Measurements from ENCODE around the gene UBR4.
"Not testable (repeated sequence)": the region's sequence is repeated elsewhere in the genome, so short reads cannot be mapped to it uniquely, and the experiment has no call there.

The UBR4 gene

DNA sequence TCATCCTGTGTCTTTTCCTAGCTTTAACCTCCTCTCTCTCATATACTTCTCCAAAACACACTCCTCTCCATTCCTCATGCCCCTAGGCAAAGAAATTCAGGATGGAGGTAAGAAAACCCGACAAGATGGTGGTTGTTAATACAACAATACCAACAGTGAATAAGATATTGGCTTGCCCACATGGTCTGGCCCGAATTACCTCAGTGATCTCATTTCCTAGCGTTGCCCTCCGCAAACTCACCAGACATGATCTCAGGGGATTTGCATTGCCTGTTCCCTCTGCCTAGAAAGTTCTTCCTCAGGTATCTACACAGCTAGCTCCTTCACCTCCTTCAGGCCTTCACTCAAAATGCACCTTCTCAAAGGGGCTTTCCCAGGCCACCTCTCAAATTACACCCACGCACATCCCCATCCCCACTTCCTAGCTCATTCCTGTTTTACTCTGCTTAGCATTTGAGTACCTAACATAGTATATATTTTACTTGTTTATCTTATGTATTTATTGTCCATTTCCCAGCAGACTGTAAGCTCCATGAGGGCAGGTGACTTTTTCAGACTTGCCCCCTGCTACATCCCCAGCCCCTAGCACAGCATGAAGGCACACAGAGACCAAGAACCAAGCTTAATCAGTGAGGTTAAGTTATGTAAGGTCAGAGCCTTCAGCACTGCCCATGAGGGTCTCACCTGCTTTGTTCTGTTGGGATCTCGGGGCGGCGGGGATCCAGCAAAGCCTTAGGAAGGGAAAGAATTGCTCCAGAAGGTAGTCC, 10.2 kb upstream of the UBR4 start:
- DNase-seq (ENCODE audit: low read depth) = no peak

GRCh38 chr1:19219451-19219850, 9.4 kb upstream of the UBR4 start:
- no peak for DNase-seq (ENCODE audit: low read depth)

DNA sequence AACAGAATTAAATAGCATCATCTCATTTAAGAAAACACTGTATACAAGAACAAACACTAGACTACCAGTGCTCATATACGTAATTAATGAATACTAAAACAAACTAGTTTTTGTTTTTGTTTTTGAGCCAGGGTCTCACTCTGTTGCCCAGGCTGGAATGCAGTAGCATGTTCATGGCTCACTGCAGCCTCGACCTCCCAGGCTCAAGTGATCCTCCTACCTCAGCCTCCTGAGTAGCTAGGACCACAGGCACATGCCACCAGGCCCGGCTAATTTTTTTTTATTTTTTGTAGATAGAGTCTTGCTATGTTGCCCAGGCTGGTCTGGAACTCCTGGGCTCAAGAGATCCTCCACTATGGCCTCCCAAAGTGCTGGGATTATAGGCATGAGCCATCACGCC, 6.5 kb upstream of the UBR4 start:
- DNase-seq (ENCODE audit: low read depth) = not testable (repeated sequence)

DNA sequence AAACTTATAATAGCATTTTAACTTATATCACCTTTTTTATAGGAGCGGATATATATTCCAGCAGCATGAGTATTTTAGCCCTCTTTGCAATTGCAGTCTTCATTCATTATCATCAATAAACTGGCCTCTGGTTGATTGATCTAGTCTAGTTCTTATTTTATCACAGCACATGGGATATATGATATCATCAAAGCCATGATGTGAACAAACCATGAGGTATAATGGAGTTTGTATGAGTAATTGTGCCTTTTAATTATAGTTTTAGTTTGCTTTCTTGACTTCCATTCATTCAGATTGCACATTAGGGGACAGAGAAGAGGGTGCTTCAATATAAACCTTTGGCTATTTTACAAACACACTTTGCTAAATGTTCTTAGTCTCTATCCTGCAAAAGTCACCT, 3.5 kb upstream of the UBR4 start:
- DNase-seq (ENCODE audit: low read depth) = no peak

DNA sequence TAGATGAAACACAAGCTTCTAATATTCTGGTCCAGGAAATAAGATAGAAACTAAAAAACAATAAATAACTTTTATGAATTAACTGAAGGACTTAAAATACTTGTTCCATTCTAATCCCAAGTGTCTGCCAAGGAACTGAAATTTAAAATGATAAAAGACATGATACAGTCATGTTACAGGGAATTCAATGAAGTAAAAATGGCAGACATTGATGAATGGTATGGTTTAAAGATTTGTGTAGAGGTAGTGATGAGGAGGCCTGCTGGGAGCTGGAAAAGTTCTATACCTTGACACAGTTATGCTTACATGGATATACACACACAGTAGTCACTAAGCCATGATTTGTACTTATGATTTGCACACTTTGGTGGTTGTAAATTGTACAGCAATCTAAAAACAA, 2.1 kb upstream of the UBR4 start:
- DNase-seq (ENCODE audit: low read depth) = no peak

- no peak for DNase-seq (ENCODE audit: low read depth)
Measured at GRCh38 chr1:19210772-19211549, 895 bp upstream of the UBR4 start.

DNA sequence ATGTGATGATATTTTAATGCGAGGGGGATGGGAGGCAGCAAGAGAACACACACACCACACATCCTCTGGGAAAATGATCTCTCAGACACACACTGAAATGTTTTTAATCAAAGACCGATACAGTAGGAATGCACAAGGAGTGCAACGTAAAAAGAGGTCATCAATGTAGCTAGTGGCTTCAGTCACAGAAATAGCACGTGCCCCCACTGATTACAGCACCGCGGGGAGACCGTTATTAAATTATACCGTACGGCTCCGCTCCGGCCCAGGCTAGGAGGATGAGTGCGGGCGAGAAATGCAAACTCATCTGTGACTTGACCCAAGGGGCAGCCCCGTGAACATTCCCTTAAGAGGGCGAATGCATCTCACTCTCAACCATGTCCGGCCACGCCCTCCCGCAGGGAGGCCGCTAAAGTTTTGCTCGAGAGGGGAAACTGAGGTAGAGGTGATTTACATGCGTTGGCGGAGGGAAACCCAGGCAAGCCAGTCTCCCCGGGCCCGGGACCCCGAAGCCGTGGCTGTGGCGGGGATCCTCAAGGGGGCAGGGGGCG, 552 bp downstream of the UBR4 start:
- DNase-seq (ENCODE audit: low read depth) = no peak

- DNase-seq (ENCODE audit: low read depth) = no peak
Measured at GRCh38 chr1:19208710-19209438, 1.2 kb downstream of the UBR4 start.

- no peak for DNase-seq (ENCODE audit: low read depth)
Measured at GRCh38 chr1:19206947-19207346, 3.1 kb downstream of the UBR4 start.

GRCh38 chr1:19205845-19206244, 4.2 kb downstream of the UBR4 start:
- DNase-seq (ENCODE audit: low read depth) = no peak

- DNase-seq (ENCODE audit: low read depth) = no peak
Measured at GRCh38 chr1:19205403-19205802, 4.7 kb downstream of the UBR4 start.

GRCh38 chr1:19204446-19205266, 5.4 kb downstream of the UBR4 start:
- DNase-seq (ENCODE audit: low read depth) = no peak

DNA sequence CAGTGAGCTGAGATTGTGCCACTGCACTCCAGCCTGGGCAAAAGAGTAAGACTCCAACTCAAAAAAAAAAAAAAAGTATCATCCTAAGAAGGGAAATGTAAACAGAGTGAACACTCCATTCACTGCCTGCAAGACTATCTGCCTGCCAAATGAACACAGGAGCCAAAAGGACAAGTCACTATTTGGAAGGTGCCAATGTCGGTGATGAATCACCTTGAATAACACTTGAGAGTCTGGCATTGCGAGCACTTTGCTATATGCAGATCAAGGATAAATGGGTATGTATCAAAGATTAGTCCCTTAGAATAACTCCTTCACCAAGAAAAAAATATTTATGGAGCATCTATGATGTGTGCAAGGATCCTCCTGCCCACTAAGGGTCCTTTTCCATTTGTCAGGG, 6.6 kb downstream of the UBR4 start:
- DNase-seq (ENCODE audit: low read depth) = no peak

DNA sequence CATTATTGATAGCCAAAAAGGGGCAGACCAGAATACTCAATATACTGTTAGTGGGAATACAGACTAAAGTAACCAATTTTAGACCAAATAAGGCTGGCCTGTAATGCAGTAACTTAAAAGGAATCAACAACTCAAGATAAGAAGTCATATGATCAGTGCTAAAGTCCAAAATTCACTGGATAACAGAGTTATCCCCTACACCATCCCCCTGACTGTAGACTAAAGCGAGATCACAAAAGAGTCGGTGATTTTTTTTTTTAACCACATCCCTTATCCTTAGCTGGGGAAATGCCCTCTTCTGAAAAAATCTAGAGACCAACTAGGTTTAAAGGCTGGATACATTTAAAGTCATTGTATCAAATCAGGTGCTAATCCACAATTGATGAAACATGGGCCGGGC, 7.7 kb downstream of the UBR4 start:
- no peak for DNase-seq (ENCODE audit: low read depth)

GRCh38 chr1:19199969-19200604, 10.0 kb downstream of the UBR4 start:
- DNase-seq (ENCODE audit: low read depth) = no peak

GRCh38 chr1:19199329-19199968, 10.6 kb downstream of the UBR4 start:
- no peak for DNase-seq (ENCODE audit: low read depth)

DNA sequence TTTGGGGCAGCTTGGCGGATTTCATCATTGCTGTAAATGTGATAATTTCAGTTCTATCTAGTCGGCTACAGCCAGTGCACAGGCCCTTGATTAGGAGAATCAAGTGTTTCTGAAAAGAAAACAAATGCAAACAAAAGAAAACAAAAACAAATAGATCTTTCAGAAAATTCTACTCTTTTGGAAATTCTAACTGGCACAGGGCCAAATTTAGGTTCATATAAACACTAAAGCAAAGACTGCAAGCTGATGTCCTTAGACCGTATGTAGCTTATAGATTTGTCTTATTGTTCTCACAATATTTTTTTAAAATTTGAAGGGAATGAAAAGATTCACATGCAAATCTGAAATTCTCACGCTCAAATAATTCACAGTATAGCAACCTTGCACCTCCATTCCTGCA, 11.2 kb downstream of the UBR4 start:
- no peak for DNase-seq (ENCODE audit: low read depth)

- no peak for DNase-seq (ENCODE audit: low read depth)
Measured at GRCh38 chr1:19197845-19198244, 12.2 kb downstream of the UBR4 start.

GRCh38 chr1:19196331-19196730, 13.7 kb downstream of the UBR4 start:
- DNase-seq (ENCODE audit: low read depth) = no peak

- no peak for DNase-seq (ENCODE audit: low read depth)
Measured at GRCh38 chr1:19193004-19193403, 17.1 kb downstream of the UBR4 start.

DNA sequence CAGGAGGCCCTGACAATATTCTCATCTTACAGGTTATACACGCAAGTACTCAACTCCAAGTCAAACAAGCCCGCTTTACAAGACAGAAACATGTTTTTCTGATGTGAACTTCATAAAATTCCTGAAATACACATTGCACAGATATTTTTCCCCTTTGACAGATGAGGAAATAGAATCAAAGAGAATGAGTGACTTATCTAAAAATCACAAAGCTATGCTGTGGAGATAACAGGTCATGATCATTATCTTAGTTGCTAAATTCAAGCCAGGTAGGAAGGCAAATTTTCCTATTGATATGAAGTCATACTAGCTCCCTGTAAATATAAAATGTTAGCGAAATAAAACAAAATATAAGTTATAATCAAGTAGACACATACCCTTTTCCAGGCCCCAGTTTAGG, 18.3 kb downstream of the UBR4 start:
- no peak for DNase-seq (ENCODE audit: low read depth)

Measured in activated T-helper 1 cell treated with Interleukin-2 at 50 U/mL for 16 hours (primary cell).